GM10266 (cell line): Measurements from ENCODE around the gene CSKMT.
"Not testable (repeated sequence)": the region's sequence is repeated elsewhere in the genome, so short reads cannot be mapped to it uniquely, and the experiment has no call there.

Experiments
- DNase-seq: peaks from one replicate; pipeline ENCODE4 v3.0.0; 2012; ENCODE audit errors: extremely low spot score
- CTCF ChIP-seq: IDR thresholded peaks from 2 replicates; pipeline ENCODE4 v1.5.1; 2012; ENCODE audit warnings: mild to moderate bottlenecking, low read depth; ENCODE audit not compliant: control insufficient read depth, insufficient read depth; ENCODE audit errors: missing control alignments

CSKMT gene

GRCh38 chr11:62648185-62648966, 16.7 kb upstream of the CSKMT start:
- no peak for DNase-seq
- no peak for TF ChIP-seq CTCF

GRCh38 chr11:62648967-62649364, 16.1 kb upstream of the CSKMT start:
- DNase-seq: no peak
- no peak for TF ChIP-seq CTCF

- no peak for DNase-seq
- no peak for TF ChIP-seq CTCF
These were observed 15.6 kb upstream of the CSKMT start for GRCh38 chr11:62649486-62649885.

DNA sequence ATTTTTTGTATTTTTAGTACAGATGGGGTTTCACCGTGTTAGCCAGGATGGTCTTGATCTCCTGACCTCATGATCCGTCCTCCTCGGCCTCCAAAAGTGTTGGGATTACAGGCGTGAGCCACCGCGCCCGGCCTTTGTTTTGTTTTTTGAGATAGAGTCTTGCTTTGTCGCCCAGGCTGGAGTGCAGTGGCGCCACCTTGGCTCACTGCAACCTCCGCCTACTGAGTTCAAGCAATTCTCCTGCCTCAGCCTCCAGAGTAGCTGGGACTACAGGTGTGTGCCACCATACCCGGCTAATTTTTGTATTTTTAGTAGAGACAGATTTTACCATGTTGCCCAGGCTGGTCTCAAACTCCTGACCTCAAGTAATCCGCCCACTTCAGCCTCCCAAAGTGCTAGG, 14.8 kb upstream of the CSKMT start:
- DNase-seq: not testable (repeated sequence)

DNA sequence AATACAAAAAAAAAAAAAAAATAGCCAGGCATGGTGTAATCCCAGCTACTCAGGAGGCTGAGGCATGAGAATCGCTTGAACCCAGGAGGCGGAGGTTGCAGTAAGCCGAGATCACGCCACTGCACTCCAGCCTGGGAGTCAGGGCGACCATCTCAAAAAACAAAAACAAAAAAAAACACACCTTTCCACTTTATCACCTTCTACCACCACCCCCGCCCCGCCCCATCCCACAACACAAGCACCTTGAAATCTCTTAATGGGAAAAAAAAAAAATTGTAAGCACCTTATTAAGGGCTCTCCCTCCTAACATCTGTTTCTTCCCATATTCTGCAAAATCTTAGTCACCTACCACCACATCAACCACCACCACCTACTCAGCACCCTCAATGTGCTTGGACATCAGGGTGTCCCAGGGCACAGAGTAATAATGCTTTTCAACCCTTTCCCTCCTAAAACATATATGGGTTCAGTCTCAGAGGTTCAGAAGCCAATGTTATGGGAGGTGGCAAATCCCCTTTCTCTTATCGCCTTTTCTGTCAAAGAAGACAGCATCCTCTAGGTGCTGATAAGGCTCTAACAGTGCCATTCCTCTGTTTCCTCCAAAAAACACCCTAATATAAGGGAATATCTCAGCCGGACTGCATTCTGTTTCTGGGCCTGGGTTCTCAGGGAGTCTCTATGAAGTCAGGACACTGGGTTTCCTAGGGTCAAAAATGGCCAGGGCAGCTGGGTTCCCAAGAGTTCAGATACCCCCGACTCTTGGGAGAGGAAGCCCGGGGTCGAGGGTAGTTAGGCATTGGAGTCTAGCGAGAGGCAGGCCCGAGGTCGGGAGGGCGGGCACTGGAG, 12.7 kb upstream of the CSKMT start:
- DNase-seq: no peak
- TF ChIP-seq CTCF: no peak

GRCh38 chr11:62654297-62654696, 10.8 kb upstream of the CSKMT start:
- TF ChIP-seq CTCF: no peak
- no peak for DNase-seq

DNA sequence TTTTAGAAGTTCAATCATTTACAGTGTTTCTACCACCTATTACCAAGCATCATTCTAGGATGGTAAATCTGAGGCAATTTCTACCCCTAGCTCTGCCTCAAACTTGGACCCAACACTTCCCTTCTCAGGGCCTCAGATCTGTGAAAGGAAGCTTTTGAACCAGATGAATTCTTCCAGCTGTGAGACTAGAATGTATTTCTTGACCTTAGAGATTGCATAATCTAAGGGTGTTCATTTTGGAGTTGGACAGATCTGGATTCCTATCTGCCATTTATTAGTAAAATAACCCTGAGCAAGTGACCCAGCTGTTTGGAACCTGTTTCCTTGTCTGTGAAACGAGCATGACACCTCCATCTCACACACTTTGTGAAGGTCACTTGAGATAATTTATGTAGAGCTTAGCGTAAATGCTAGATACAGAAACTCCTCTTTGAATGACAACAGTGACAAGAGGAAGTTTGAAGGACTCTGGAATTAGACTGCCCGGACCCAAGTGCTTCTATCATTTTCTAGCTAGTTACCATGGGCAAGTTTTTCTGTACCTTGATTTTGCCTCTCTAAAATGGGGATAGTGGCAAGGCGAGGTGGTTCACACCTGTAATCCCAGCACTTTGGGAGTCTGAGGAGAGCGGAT, 8.2 kb upstream of the CSKMT start:
- TF ChIP-seq CTCF: no peak
- DNase-seq: no peak
